Stomach (tissue), 9 donors: Measurements from ENCODE around the gene SLC4A1AP. TPM values are rescaled to one million over a fixed set of nuclear protein-coding genes. Genes with fewer than 3 reads are reported as not detected.

Experiments used
- DNase-seq, 2 donors: peaks; one replicate each; pipeline versions ENCODE4 v3.0.0 to v3.0.0-alpha.2; 2013 to 2019
- H3K27ac ChIP-seq, 5 donors: fragments of 200-600 bp in 4 of 5; sonication (generic) in 4 of 5; one replicate each; pipeline ENCODE4 v1.5.1; 2013 to 2019; ENCODE audit warnings: mild to moderate bottlenecking in 1 of 5, moderate library complexity in 1 of 5
- H3K27me3 ChIP-seq, 3 donors: fragments of 200-600 bp; sonication (generic); one replicate each; pipeline ENCODE4 v1.5.1; 2017 to 2019; ENCODE audit warnings: mixed run types in 1 of 3
- H3K36me3 ChIP-seq, 4 donors: fragments of 200-600 bp; sonication (generic); 1 replicate in 3 of 4; 2 replicates in 1 of 4; pipeline ENCODE4 v1.5.1; 2016 to 2019
- H3K4me1 ChIP-seq, 4 donors: fragments of 200-600 bp; sonication (generic); one replicate each; pipeline ENCODE4 v1.5.1; 2016 to 2019
- H3K4me3 ChIP-seq, 4 donors: fragments of 200-600 bp; sonication (generic) in 3 of 4; one replicate each; pipeline ENCODE4 v1.5.1; 2016 to 2019; ENCODE audit warnings: mild to moderate bottlenecking in 1 of 4
- H3K9me3 ChIP-seq, 4 donors: fragments of 200-600 bp; sonication (generic); one replicate each; pipeline ENCODE4 v1.5.1; 2016 to 2019
- CTCF ChIP-seq, 7 experiments: fragments of 450-650 bp in 4 of 7; fragments of 200-600 bp in 3 of 7; sonication (generic) in 3 of 7; IDR thresholded peaks; one replicate each; pipeline ENCODE4 v1.5.1; 2016 to 2019; ENCODE audit warnings: antibody characterized with exemption in 7 of 7, control low read depth in 2 of 7, mild to moderate bottlenecking in 1 of 7
- EP300 ChIP-seq: sonication (generic); formaldehyde crosslinking; IDR thresholded peaks from one replicate; pipeline ENCODE4 v1.6.1; 2017; ENCODE audit warnings: antibody characterized with exemption
- POLR2A ChIP-seq, 4 donors: fragments of 450-650 bp; IDR thresholded peaks; one replicate each; pipeline ENCODE4 v1.6.1; 2016; ENCODE audit warnings: antibody characterized with exemption in 4 of 4, control low read depth in 2 of 4, mild to moderate bottlenecking in 1 of 4, moderate library complexity in 1 of 4
- POLR2AphosphoS5 ChIP-seq, 3 donors: sonication (generic); formaldehyde crosslinking; IDR thresholded peaks; one replicate each; pipeline ENCODE4 v1.6.1; 2016; ENCODE audit warnings: antibody characterized with exemption in 3 of 3
- WGBS, 5 donors: extraction: QIAGEN DNeasy Blood & Tissue Kit in 3 of 5; methylation state at CpG; one replicate each; pipeline versions ENCODE4 v1.1.5 to v1.1.7; 2013 to 2018; 5-methylcytosine and 5-hydroxymethylcytosine counted together
- intact Hi-C: fragments of 100-400 bp; cut with DNase I; formaldehyde crosslinking; loops from one replicate; pipeline ENCODE4 v1.15.1; 2023; ENCODE audit warnings: low total_unique reads
- polyA plus RNA-seq, 3 donors: library from polyadenylated mRNA; stranded (reverse); fragments of 200-250 nt; gene quantifications; one replicate each; pipeline ENCODE4 v1.2.3, GENCODE V29; 2013
- total RNA-seq, 5 donors: library from RNA; depleted of rRNA; stranded (reverse); fragments of >200 nt; gene quantifications; one replicate each; pipeline versions ENCODE4 v1.1.0 to v1.2.3, GENCODE V29; 2014 to 2016
- donor health status: healthy with polysubstance abuse.
- donor health status: Bipolar disorder and iron deficiency.
- donor health status: healthy.

SLC4A1AP gene
- total and polyA plus RNA-seq, 8 donors: 11.2 to 58.9 (median 26.0) TPM

GRCh38 chr2:27652790-27653189, 10.9 kb upstream of the SLC4A1AP start:
- WGBS, 5 donors: 81 to 98% (median 89%) methylated on average over 1 of the region's 1 CpG
- H3K27ac ChIP-seq: no peak overlapping the region
- intact Hi-C loops: no loop called here
- DNase-seq: no peak
- H3K36me3 ChIP-seq: peaks cover 77 to 100% (median 100%) of the 10 kb centered on the region in 4 donors
- no peaks in the 10 kb centered on the region for H3K27me3 ChIP-seq
- no peak overlapping the region for H3K4me3 ChIP-seq
- no peaks in the 10 kb centered on the region for H3K9me3 ChIP-seq
- TF ChIP-seq EP300: no peak
- TF ChIP-seq POLR2A (IDR thresholded peaks at IDR 0.05): no peak
- no peak for TF ChIP-seq POLR2AphosphoS5 (IDR thresholded peaks at IDR 0.05)
- TF ChIP-seq CTCF (IDR thresholded peaks at IDR 0.05): no peak
- H3K4me1 ChIP-seq: peaks cover 0 to 2% (median 0%) of the 10 kb centered on the region in 4 donors

- H3K4me1 ChIP-seq: peaks cover 0 to 8% (median 0%) of the 10 kb centered on the region in 4 donors
- no peak overlapping the region for H3K4me3 ChIP-seq
- no peak overlapping the region for H3K27ac ChIP-seq
- WGBS, 5 donors: 85 to 100% (median 93%) methylated on average over 2 of the region's 2 CpGs
- no peaks in the 10 kb centered on the region for H3K9me3 ChIP-seq
- H3K36me3 ChIP-seq: peaks cover 71 to 100% (median 100%) of the 10 kb centered on the region in 4 donors
- DNase-seq: no peak
- TF ChIP-seq CTCF (IDR thresholded peaks at IDR 0.05) (no peak), POLR2A (IDR thresholded peaks at IDR 0.05) (no peak), EP300 (no peak), POLR2AphosphoS5 (IDR thresholded peaks at IDR 0.05) (no peak)
- no peaks in the 10 kb centered on the region for H3K27me3 ChIP-seq
- intact Hi-C loops: no loop called here
Observed at GRCh38 chr2:27653397-27653796, 10.3 kb upstream of the SLC4A1AP start.

- no peak overlapping the region for H3K27ac ChIP-seq
- 57 to 74% (median 68%) methylated on average over 7 of the region's 7 CpGs for WGBS, 5 donors
- DNase-seq: no peak
- no peaks in the 10 kb centered on the region for H3K9me3 ChIP-seq
- intact Hi-C loops: no loop called here
- TF ChIP-seq CTCF (IDR thresholded peaks at IDR 0.05) (no peak), EP300 (no peak), POLR2AphosphoS5 (IDR thresholded peaks at IDR 0.05) (no peak), POLR2A (IDR thresholded peaks at IDR 0.05) (no peak)
- H3K4me1 ChIP-seq: peaks cover 0 to 28% (median 0%) of the 10 kb centered on the region in 4 donors
- H3K27me3 ChIP-seq: no peaks in the 10 kb centered on the region
- H3K36me3 ChIP-seq: peaks cover 57 to 99% (median 99%) of the 10 kb centered on the region in 4 donors
- no peak overlapping the region for H3K4me3 ChIP-seq
Observed at GRCh38 chr2:27655155-27655951, 8.3 kb upstream of the SLC4A1AP start.

- WGBS, 5 donors: 80 to 91% (median 90%) methylated on average over 1 of the region's 1 CpG
- intact Hi-C loops: no loop called here
Observed at GRCh38 chr2:27661371-27661770, 2.3 kb upstream of the SLC4A1AP start.

More at GRCh38 chr2:27661371-27661770, 2.3 kb upstream of the SLC4A1AP start:
- no peaks in the 10 kb centered on the region for H3K27me3 ChIP-seq
- H3K9me3 ChIP-seq: no peaks in the 10 kb centered on the region
- H3K4me3 ChIP-seq: no peak overlapping the region
- TF ChIP-seq POLR2A (IDR thresholded peaks at IDR 0.05): no peak
- TF ChIP-seq EP300: no peak
- TF ChIP-seq POLR2AphosphoS5 (IDR thresholded peaks at IDR 0.05): no peak
- TF ChIP-seq CTCF (IDR thresholded peaks at IDR 0.05): no peak
- no peak overlapping the region for H3K27ac ChIP-seq
- DNase-seq: no peak
- H3K4me1 ChIP-seq: peaks cover 17 to 63% (median 39%) of the 10 kb centered on the region in 4 donors
- H3K36me3 ChIP-seq: peaks cover 27 to 57% (median 56%) of the 10 kb centered on the region in 4 donors
